Suprapubic skin (tissue), 4 donors: ENCODE data around the gene ASB18.

Experiments
- CTCF ChIP-seq, 2 donors: fragments of 200-600 bp in 1 of 2; fragments of 450-650 bp in 1 of 2; sonication (generic) in 1 of 2; IDR thresholded peaks; one replicate each; pipeline ENCODE4 v1.5.1; 2016 to 2019; ENCODE audit warnings: antibody characterized with exemption in 2 of 2, mild to moderate bottlenecking in 1 of 2, moderate library complexity in 1 of 2
- EP300 ChIP-seq: sonication (generic); formaldehyde crosslinking; IDR thresholded peaks from one replicate; pipeline ENCODE4 v1.6.1; 2017; ENCODE audit warnings: antibody characterized with exemption
- POLR2A ChIP-seq, 2 donors: fragments of 450-650 bp; IDR thresholded peaks; one replicate each; pipeline ENCODE4 v1.6.1; 2017; ENCODE audit warnings: antibody characterized with exemption in 2 of 2, mild to moderate bottlenecking in 2 of 2, moderate library complexity in 2 of 2
- POLR2AphosphoS5 ChIP-seq, 3 donors: sonication (generic); formaldehyde crosslinking; IDR thresholded peaks; one replicate each; pipeline ENCODE4 v1.6.1; 2017; ENCODE audit warnings: antibody characterized with exemption in 3 of 3

GRCh38 chr2:236166796-236167296 lies 97.4 kb downstream of the ASB18 start:
- TF ChIP-seq CTCF (IDR thresholded peaks at IDR 0.05) (no peak), POLR2A (IDR thresholded peaks at IDR 0.05) (no peak), POLR2AphosphoS5 (IDR thresholded peaks at IDR 0.05) (no peak), EP300 (no peak)
